Measurements from ENCODE around the gene RERE.

Gene RERE

DNA sequence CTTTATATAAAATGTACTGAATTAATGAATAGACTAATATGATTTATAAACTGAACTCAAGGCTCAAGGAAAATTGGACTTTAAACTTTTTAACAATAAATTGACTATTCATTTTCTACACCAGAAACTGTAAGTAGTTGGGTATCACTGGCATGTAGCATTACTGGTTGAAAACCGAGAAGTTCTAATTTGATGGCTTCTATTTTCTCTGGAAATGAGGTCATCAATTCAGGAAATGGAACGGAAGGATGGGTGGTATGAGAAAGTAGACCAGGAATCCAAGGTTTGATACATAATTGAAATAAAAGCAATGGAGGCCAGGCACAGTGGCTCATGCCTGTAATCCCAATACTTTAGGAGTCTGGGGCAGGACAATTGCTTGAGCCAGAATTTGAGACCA is 50.4 kb downstream of the RERE start:
- no peak for DNase-seq
- intact Hi-C loops (cut with DNase I): no loop called here

DNA sequence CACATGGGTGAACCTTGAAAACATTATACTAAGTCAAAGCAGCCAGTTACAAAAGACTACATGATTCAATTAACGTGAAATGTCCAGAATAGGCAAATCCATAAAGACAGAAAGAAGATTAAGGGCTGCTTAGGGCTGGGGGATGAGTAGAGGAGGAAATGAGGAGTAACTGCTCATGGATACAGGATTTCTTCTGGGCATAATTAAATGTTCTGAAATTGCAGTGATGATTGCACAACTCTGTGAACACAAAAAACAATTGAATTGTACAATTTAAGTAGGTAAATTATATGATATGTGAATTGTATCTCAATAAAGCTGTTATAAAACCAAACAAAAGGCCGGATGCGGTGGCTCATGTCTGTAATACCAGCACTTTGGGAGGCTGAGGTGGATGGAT is 52.2 kb downstream of the RERE start:
- intact Hi-C loops (cut with DNase I): no loop called here
- DNase-seq: no peak

DNA sequence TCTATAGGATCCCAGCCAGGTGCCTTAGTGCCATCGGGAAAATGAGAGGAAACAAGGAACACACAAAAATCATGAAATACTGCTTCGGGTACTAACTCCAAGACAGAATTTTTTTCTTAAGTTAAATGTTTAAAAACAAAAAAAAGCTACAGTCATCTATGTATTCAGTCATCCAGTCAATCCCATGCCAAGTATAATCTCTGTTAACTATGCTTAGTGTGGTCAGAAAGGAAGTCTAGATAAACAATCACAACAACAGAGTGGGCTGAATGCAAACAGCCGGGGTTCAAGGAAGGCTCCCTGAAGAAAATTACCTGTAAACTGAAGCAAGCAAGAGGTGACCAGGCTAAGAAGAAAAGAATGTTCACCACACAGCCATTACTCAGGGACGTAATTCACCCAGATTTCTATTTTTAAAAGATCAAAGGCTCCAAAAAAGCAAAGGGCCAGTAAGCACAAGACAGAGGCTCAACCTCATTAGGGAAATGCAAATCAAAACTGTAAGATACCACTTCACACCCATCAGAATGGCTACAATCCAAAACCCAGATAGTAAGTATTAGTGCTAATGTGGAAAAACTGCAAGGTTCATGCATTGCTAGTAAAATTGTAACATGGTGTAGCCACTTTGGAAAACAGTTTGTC is 53.0 kb downstream of the RERE start:
- intact Hi-C loops (cut with DNase I): no loop called here
- DNase-seq: no peak

DNA sequence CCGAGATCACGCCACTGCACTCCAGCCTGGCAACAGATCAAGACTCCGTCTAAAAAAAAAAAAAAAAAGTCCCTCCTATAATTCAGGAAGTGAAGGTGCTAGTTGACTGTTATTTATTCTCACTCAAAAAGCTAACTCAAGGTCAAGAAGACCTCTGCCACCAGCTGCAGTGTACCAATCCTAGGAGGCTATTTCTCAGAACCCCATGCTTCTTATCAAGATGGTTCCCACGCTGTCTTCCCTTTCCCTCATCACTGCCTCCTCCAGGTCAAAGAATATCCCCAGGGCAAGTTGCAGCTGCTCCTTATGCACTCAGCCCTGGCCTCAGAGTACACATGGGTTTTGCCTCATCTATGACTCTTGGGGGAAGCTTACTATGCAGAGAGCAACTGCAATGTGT is 53.6 kb downstream of the RERE start:
- intact Hi-C loops (cut with DNase I): no loop called here
- DNase-seq: no peak

DNA sequence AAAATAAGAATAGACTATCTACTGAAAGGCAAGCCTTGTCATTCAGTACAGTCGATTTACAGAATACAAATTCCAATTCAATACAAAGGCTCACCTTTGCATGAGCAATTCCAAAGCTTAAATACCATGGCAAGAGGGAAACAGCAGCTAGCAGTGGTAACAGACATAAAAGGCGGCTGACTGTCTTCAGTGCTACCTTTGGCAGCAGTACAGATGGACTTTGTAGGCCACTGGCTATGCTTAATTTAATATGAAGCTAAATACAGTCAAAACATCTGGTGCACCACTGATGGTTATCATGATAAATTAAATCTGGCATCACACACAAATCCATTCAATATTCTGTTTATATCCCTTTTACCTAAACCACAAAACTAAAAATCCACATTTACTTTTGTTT is 62.4 kb downstream of the RERE start:
- intact Hi-C loops (cut with DNase I): no loop called here
- DNase-seq: no peak

DNA sequence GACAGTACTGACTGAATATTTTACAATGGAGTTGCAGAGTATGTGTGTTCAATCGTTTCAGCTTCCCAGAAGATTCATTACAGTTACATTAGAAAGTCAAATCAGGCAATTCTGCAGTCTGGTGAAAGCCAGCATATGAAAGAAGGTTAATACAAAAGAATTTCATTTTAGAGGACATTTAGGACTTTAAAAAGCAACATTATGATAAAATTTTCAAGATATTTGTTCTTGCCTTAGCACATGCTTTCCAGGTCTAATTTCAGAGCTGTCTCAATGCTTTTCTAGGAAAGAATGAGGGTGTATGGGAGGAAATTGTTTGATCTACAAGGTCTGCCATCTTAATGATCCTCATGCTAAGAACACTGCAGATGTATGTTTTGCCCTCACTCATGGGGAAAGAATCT is 63.2 kb downstream of the RERE start:
- intact Hi-C loops (cut with DNase I): no loop called here
- DNase-seq: no peak

DNA sequence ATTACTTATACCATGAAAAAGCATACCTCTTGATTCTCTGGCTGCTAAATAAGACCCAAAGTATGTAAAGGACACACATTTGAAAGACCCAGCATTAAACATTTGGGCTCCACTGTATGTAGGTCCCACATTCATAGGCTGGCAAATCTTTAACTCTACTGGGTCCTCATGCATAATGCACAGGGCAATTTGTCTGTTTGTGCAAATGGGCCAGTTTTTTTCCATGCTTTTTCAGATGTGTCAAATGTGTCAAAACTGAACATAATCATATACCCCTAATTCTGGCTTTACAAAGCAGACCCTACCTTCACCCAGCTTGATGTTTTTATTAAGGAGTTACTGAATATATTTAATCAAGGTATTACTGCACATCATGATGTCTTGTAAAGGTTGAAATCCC is 63.7 kb downstream of the RERE start:
- intact Hi-C loops (cut with DNase I): no loop called here
- no peak for DNase-seq

DNA sequence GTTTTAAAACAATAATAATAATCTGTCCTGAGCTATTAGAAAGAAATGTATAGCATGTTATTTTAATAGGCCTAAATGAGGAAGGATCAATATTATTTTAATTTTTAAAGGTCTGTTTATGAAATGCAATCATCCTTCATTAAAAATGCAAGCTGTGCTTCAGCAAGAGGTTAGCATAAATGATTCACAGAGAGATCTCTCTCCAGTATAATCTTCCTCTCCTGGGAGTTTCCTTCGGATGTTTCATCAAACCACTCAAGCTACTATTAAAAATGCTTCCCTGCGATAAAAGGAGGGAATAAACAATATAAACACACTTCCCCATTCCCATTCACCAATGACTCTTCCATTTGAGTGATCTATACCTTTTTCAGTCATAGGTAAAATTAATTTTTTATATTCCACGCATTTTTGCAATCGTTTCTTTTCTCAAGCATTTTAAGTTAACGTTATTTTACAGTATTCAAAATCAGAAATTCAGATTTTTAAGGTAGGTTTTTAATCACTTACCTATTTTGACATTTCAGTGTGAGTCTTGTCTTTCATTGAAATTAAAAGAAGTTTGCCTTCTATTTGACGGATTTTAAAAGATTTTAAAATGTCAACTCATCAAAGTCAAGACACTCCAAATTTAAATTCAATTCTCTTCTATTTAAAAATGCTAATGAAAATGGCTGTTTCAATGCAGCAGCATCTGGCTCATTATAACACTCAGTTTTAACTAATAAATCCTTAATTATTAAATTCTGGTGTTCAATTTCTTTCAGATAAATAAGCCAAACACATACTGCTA is 64.3 kb downstream of the RERE start:
- intact Hi-C loops (cut with DNase I): no loop called here
- no peak for DNase-seq

DNA sequence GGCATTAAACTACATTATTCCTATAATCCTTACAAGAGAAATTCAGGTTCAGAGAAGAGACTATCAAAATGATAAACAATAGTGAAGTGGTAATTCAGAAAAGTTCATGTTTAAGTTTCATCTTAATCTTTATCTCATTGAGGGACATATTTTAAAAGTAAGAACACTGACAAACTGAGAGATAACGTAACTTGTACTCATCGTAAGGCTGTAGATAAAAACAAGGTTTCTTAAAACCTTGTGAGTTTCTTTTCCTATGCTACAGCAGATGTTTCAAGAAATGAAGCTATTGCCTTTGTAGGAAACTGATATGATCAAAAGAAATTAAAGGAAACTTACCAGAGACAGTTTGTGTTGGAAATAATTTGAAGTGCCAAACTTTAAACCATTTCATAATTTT is 65.0 kb downstream of the RERE start:
- intact Hi-C loops (cut with DNase I): no loop called here
- no peak for DNase-seq

DNA sequence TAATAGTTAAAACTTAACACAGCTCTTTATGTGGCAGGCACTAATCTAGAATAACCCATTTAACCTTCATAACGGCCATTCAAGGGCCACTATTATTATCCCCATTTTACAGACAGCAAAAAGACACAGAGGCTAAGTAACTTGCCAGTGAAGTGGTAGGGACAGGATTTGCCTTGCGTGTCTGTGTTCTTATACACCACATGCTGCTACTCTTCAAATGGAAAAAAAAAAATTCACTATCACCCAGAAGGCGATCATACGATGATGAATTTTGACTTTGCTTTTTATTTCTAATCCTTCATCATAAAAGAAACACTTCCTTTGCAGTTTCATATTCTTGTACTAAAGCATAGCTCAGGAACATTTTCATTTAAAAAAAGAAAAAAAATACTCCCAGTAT is 65.5 kb downstream of the RERE start:
- DNase-seq: no peak
- intact Hi-C loops (cut with DNase I): no loop called here

DNA sequence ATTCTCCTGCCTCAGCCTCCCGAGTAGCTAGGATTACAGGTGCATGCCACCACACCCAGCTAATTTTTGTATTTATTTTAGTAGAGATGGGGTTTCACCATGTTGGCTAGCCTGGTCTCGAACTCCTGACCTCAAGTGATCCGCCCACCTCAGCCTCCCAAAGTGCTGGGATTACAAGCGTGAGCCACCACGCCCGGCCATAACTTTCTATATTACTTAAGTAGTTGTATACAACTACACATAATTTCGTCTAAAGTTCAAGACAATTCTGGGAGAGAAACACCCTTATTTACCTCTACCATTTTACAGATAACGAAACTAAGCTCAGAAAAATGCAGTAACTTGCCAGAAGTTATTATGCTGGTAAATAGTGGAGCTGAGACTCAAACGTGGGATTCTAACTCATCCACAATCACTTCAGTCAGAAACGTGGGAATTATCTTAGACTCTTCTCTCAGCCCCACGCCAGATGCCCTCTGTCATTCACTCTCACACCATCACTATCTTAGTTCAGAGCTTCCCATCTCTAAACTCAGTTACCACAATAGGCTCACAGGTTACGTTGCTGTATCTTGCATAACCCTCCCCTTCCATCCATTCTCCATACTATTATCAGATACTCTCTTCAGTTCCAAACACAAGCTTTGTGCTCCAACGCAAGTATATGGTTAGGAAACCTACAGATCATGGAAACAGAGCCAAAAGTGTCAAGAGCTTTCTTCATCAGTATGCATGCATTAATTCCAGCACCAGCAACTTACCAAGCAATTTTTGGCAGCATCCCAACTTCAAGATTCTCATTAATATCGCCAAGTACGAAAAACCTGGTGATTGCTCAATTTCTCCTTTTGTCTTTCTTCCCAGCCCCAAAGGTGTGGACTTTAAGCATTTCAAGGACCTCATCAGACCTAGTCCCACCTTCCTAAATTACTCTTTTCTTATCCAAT is 69.3 kb downstream of the RERE start:
- DNase-seq: peak in 2 of 42 donors; percentile 8 to 9
- intact Hi-C loops (cut with DNase I): no loop called here

DNA sequence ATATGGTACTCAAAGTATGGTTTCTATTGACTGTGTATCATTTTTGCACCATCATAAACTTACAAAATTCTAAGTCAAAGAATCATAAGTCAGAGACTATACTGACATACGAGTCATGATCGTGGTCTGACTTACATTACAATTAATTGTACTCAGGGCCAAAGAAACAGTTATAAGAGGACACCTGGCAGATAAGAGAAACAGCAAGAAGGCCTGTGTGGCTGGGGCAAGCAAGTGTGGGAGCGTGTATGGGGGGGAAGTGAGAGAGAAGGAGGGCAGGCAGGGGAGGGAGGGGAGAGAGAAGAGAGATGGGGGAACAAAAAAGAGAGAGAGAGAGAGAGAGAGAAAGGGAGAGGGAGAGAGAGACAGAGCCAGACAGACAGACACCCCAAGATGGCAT is 70.9 kb downstream of the RERE start:
- no peak for DNase-seq

DNA sequence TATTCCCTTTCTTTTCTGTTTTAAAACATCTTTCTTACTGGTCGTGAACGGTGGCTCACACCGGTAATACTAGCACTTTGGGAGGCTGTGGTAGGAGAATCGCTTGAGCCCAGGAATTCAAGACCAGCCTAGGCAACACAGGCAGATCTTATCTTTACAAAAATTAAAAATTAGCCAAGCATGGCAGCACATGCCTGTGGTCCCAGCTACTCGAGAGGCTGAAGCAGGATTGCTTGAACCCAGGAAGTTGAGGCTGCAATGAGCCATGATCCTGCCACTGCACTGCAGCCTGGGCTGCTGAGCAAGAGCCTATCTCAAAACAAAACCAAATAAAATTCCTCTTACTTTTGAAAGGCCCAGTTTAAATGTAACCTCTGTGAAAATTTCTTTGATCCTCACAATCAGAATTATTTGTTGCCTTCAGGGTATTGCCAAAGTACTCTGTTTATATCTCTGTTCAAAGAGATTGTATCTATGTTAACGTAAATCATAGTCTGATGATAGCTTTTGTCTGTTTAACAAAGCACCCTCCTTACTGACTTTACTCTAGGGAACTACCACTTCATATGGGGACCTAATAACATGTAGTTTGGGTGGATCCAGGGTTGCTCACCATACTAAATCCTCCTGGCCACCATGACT is 71.6 kb downstream of the RERE start:
- intact Hi-C loops (cut with DNase I): no loop called here
- DNase-seq: no peak

More for the DNA sequence above, 70.9 kb downstream of the RERE start:
- intact Hi-C loops (cut with DNase I): no loop called here

DNA sequence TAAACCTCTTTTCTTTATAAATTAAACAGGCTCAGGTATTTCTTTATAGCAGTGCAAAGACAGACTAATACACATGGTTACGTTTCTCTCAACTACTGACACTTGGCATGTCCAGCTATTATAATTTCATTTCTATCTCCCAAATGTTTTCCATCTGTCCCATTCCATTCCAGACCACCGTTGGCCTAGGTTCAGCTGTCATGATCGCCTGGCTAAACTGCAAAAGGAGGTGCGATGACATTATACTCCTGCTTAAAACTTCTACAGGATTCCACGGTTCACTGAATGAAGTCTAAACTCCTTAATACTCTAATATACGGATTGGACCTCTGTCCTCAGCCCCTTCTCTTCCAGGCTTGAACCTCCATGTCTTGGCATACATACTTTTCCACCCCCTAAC is 72.1 kb downstream of the RERE start:
- intact Hi-C loops (cut with DNase I): no loop called here
- no peak for DNase-seq

DNA sequence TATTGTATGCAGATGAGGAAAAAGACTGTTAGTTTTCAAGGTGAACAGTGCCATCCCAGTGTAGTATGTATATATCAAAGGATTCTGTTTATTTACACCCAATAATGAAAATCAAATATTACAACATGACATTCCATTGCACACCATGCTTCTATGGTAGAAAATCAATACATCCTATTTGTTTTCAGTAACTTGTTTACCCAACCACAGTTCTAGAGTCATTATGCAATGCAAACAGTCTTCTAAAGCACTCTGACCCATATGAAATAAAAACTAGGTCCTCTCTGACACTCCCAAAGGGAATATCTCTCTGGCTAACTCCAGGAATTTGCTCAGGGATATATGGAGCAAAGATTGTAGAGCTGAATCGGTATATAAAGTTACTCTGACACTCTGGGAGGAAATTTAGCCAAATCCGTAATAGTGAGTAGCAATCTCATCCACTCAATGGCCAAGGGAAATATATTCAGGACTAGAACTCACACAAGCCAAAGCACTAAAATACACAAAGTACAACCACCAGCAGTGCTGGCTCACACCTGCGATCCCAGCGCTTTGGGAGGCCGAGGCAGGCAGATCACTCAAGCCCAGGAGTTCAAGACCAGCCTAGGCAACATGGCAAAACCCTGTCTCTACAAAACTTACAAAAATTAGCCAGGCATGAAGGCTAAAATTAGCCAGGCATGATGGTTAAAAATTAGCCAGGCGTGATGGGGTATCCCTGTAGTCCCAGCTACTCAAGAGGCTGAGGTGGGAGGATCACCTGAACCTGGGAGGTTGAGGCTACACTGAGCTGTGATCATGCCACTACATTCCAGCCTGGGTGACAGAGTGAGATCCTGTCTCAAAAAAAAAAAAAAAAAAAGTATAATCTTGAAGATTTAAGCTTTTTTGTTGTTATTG is 75.2 kb downstream of the RERE start:
- intact Hi-C loops (cut with DNase I): no loop called here
- DNase-seq: no peak

DNA sequence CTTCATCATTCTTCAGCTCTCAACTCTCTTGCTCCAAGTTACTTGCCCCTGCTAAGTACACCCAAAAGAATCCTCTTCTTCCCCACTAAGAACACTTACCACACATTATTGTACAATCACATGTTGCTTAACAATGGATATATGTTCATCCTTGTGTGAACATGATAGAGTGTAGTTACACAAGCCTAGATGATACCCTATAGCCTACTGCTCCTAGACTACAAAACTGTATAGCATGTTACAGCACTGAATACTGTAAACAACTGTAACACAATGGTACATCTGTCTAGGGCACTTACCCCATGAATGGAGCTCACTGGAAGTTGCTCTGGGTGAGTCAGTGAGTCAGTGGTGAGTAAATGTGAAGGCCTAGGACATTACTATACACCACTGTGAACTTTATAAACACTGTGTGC is 77.4 kb downstream of the RERE start:
- intact Hi-C loops (cut with DNase I): no loop called here
- DNase-seq: peak in 3 of 42 donors; percentile 17 to 30 (median 20)

DNA sequence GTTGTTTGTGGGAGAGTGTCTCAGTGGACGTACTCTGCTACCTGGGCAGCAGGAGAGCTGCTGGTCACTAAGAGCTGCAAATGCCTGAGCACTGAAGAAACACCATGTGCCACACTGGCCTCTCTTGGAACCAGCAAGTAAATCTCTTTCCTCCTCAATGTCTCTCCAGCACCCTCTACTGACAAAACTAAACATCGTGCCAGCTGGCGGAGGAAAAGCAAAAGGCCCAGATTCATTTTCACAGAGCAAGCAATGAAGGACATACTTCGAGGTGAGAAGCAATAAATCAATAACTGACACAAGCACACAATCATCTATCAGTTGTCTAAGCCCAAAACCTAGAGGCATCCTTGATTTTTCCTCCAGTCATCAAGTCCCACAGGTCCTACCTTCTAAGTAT is 78.1 kb downstream of the RERE start:
- intact Hi-C loops (cut with DNase I): no loop called here
- DNase-seq: no peak

DNA sequence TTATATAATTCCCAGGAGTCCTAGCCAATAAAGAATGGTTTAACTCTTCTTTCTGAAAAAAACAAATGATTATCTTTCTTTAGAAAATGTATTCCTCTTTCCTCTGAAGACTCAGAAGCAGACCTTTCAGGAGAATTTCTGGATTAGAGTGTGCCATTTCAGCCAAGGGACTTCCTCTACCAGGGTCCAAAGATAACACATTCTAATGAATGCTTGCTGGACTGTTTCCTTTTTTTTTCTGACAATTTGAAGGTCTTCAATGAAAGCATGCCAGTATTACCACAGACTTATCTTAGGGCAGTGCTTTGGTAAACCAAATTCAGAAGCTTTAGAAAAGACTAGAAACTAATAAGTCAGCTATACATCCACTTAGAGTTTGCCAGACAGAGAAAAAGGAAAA is 80.5 kb downstream of the RERE start:
- intact Hi-C loops (cut with DNase I): no loop called here

DNA sequence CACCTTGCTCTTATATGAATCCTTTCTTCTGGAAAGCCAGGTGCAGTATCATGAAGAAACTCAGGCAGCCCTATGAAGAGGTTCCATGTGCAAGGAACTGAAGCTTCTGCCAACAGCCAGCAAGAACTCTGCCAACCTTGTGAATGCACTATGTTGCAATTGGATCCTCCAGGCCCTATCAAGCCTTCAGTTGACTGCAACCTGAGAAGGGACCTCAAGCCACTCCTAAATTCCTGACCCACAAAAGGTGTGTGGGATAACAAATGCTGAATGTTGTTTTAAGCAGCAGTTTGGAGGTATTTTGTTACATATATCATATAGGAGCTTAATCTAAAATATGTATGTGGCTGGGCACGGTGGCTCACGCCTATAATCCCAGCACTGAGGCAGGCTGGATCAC is 84.0 kb downstream of the RERE start:
- intact Hi-C loops (cut with DNase I): no loop called here

More for the DNA sequence above, 80.5 kb downstream of the RERE start:
- no peak for DNase-seq

More for the DNA sequence above, 84.0 kb downstream of the RERE start:
- DNase-seq: no peak

All from head of caudate nucleus (tissue), 42 donors.